GM23338 (cell line): ENCODE results near the gene GRIN2A. TPM values are rescaled to one million over a fixed set of nuclear protein-coding genes. Genes with fewer than 3 reads are reported as not detected.

ENCODE experiments used
- ATAC-seq: fragments of 200-7000 bp; cut with Tn5 transposase; 3 replicates; pipeline ENCODE4 v1.9.1; 2020
- DNase-seq: peaks from one replicate; pipeline ENCODE4 v3.0.0-alpha.2; 2015; ENCODE audit warnings: low spot score
- H2AFZ ChIP-seq: fragments of 200-600 bp; sonication (generic); 2 replicates; pipeline ENCODE4 v1.8.0; 2016; ENCODE audit warnings: antibody characterized with exemption, mild to moderate bottlenecking, moderate library complexity
- H3F3A ChIP-seq: fragments of 200-600 bp; sonication (generic); replicated peaks from 2 replicates; pipeline ENCODE4 v1.8.0; 2017; ENCODE audit warnings: antibody characterized with exemption, mixed run types, low read depth
- H3K27ac ChIP-seq: fragments of 200-600 bp; sonication (generic); 2 replicates; pipeline ENCODE4 v1.6.1; 2016; ENCODE audit warnings: low read depth
- H3K27me3 ChIP-seq: fragments of 200-600 bp; sonication (generic); 2 replicates; pipeline ENCODE4 v1.8.0; 2016; ENCODE audit warnings: mild to moderate bottlenecking, mixed run types, moderate library complexity; ENCODE audit not compliant: insufficient read depth
- H3K36me3 ChIP-seq: fragments of 200-600 bp; sonication (generic); 2 replicates; pipeline ENCODE4 v1.8.0; 2016; ENCODE audit warnings: mild to moderate bottlenecking; ENCODE audit not compliant: insufficient read depth
- H3K4me1 ChIP-seq: fragments of 200-600 bp; sonication (generic); 2 replicates; pipeline ENCODE4 v1.8.0; 2016; ENCODE audit warnings: mild to moderate bottlenecking, moderate library complexity; ENCODE audit not compliant: insufficient read depth
- H3K4me2 ChIP-seq: fragments of 200-600 bp; sonication (generic); 2 replicates; pipeline ENCODE4 v1.7.1; 2017; ENCODE audit warnings: mixed run types
- H3K4me3 ChIP-seq: fragments of 200-600 bp; sonication (generic); 2 replicates; pipeline ENCODE4 v1.6.1; 2016; ENCODE audit warnings: mixed run types
- H3K79me2 ChIP-seq: fragments of 200-600 bp; sonication (generic); replicated peaks from 2 replicates; pipeline ENCODE4 v1.8.0; 2017; ENCODE audit warnings: mild to moderate bottlenecking; ENCODE audit not compliant: insufficient read depth
- H3K9me2 ChIP-seq: fragments of 200-600 bp; sonication (generic); 2 replicates; pipeline ENCODE4 v1.8.0; 2017; ENCODE audit not compliant: insufficient read depth
- H4K20me1 ChIP-seq: fragments of 200-600 bp; sonication (generic); replicated peaks from 2 replicates; pipeline ENCODE4 v1.8.0; 2017; ENCODE audit warnings: mild to moderate bottlenecking; ENCODE audit not compliant: insufficient read depth
- H3K27ac Mint-ChIP-seq: 2 replicates; pipeline ENCODE4 v1.8.0; 2020; ENCODE audit warnings: inconsistent platforms, mild to moderate bottlenecking, moderate library complexity, mixed read lengths
- H3K27me3 Mint-ChIP-seq: 3 replicates; pipeline ENCODE4 v1.8.0; 2022; ENCODE audit warnings: low read depth, mild to moderate bottlenecking, moderate library complexity, mixed read lengths, inconsistent platforms; ENCODE audit not compliant: insufficient read depth, poor library complexity
- H3K36me3 Mint-ChIP-seq: 3 replicates; pipeline ENCODE4 v1.8.0; 2021; ENCODE audit warnings: low read depth, mild to moderate bottlenecking, inconsistent platforms, moderate library complexity, mixed read lengths
- H3K4me1 Mint-ChIP-seq: 3 replicates; pipeline ENCODE4 v1.8.0; 2020; ENCODE audit warnings: mild to moderate bottlenecking, inconsistent platforms, mixed read lengths
- H3K4me3 Mint-ChIP-seq: 3 replicates; pipeline ENCODE4 v1.8.0; 2021; ENCODE audit warnings: moderate library complexity, mild to moderate bottlenecking, inconsistent platforms, mixed read lengths
- H3K9me3 Mint-ChIP-seq: 3 replicates; pipeline ENCODE4 v1.8.0; 2020; ENCODE audit warnings: moderate library complexity, mild to moderate bottlenecking, inconsistent platforms, mixed read lengths
- CREB1 ChIP-seq: fragments of 250-450 bp; sonication (Bioruptor Pico); IDR thresholded peaks from 2 replicates; pipeline ENCODE4 v1.5.0; 2020; ENCODE audit warnings: low read depth, mild to moderate bottlenecking, moderate library complexity
- ETS1 ChIP-seq: IDR thresholded peaks from 2 replicates; pipeline ENCODE4 v1.6.1; 2016; ENCODE audit warnings: antibody characterized with exemption
- EZH2 ChIP-seq: fragments of 200-600 bp; sonication (generic); IDR thresholded peaks from one replicate; pipeline ENCODE4 v1.8.0; 2017; ENCODE audit warnings: antibody characterized with exemption, mild to moderate bottlenecking, low read depth; ENCODE audit not compliant: unreplicated experiment
- EZH2phosphoT487 ChIP-seq: fragments of 200-600 bp; sonication (generic); IDR thresholded peaks from one replicate; pipeline ENCODE4 v1.8.1; 2018; ENCODE audit warnings: antibody characterized with exemption; ENCODE audit not compliant: unreplicated experiment
- JUNB ChIP-seq: IDR thresholded peaks from one replicate; pipeline ENCODE4 v1.6.1; 2016; ENCODE audit warnings: antibody characterized with exemption; ENCODE audit not compliant: unreplicated experiment
- NANOG ChIP-seq: IDR thresholded peaks from 2 replicates; pipeline ENCODE4 v1.6.1; 2016; ENCODE audit warnings: antibody characterized with exemption, borderline replicate concordance
- POLR2AphosphoS5 ChIP-seq: IDR thresholded peaks from 2 replicates; pipeline ENCODE4 v1.6.1; 2016; ENCODE audit warnings: antibody characterized with exemption, low read depth
- STAT1 ChIP-seq: IDR thresholded peaks from one replicate; pipeline ENCODE4 v1.6.1; 2016; ENCODE audit warnings: antibody characterized with exemption; ENCODE audit not compliant: unreplicated experiment
- ZNF114 ChIP-seq: fragments of 250-450 bp; sonication (Bioruptor Pico); IDR thresholded peaks from 2 replicates; pipeline ENCODE4 v1.5.0; 2020; ENCODE audit warnings: mild to moderate bottlenecking, moderate library complexity
- ZNF331 ChIP-seq: fragments of 250-450 bp; sonication (Bioruptor Pico); IDR thresholded peaks from 2 replicates; pipeline ENCODE4 v1.5.0; 2020; ENCODE audit warnings: low read depth, mild to moderate bottlenecking, moderate library complexity
- ZNF462 ChIP-seq: fragments of 250-450 bp; sonication (Bioruptor Pico); IDR thresholded peaks from 2 replicates; pipeline ENCODE4 v1.5.0; 2020; ENCODE audit warnings: mild to moderate bottlenecking, moderate library complexity
- polyA plus RNA-seq: library from polyadenylated mRNA; unstranded; fragments of >200 nt; fragmentation: Nextera tagmentation; extraction: Ambion mirVana; gene quantifications from 2 replicates; pipeline ENCODE4 v1.2.1, GENCODE V29; 2016
- total RNA-seq: library from RNA; depleted of rRNA; stranded (reverse); fragments of >200 nt; shearing (Covaris generic); gene quantifications from 2 replicates; pipeline ENCODE4 v1.2.3, GENCODE V29; 2014
- TF ChIP-seq, protein P1 (sequence below), 2 experiments: fragments of 200-600 bp in 1 of 2; sonication (generic) in 1 of 2; conservative IDR thresholded peaks; 2 replicates each; pipeline versions ENCODE4 v1.5.1 to v1.6.1; 2016 to 2017; ENCODE audit warnings: antibody characterized with exemption in 2 of 2, low read depth in 2 of 2, mild to moderate bottlenecking in 2 of 2, moderate library complexity in 1 of 2
- TF ChIP-seq, protein P2 (sequence below): IDR thresholded peaks from one replicate; pipeline ENCODE4 v1.6.1; 2018; ENCODE audit warnings: antibody characterized with exemption; ENCODE audit not compliant: unreplicated experiment

GRIN2A gene
- total and polyA plus RNA-seq, 2 experiments from 2014 or later: 0.89 to 5.1 TPM

DNA sequence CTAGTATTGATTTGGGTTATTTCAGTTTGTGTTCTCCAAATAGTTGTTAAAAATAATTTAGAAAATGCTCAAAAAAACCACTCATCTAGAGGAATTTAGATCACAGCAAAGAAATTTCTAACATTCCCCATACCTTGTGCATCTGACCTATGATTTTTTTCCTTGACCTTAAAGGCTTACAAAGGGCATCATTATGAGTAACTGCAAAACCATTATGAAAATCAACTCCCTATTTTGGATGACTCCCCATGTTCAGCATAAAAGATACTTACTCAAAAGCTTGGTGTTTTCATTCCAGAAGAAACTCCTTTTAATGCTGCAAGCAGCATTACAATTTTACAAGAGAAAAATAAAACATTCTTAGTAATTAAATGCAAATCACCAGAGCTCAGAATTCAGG is 83.2 kb downstream of the GRIN2A start:
- Mint-ChIP-seq H3K9me3 (peaks cover 7% of the 10 kb centered on the region), H3K27ac (no peak overlapping the region), H3K27me3 (no peaks in the 10 kb centered on the region), H3K36me3 (peaks cover 2% of the 10 kb centered on the region; the same call in 1 of the 3 replicates), H3K4me1 (no peaks in the 10 kb centered on the region), H3K4me3 (no peak overlapping the region)
- no peak overlapping the region for H2AFZ ChIP-seq
- no peaks in the 10 kb centered on the region for H3K79me2 ChIP-seq
- no peaks in the 10 kb centered on the region for H3K9me2 ChIP-seq
- H3K27ac ChIP-seq: no peak overlapping the region
- H3K36me3 ChIP-seq: no peaks in the 10 kb centered on the region
- H3K4me2 ChIP-seq: no peak overlapping the region
- no peaks in the 10 kb centered on the region for H3F3A ChIP-seq
- TF ChIP-seq ZNF114 (CRISPR knock-in tag): no peak
- no peak for TF ChIP-seq EZH2
- TF ChIP-seq CREB1 (CRISPR knock-in tag): no peak
- TF ChIP-seq ETS1: no peak
- no peak for TF ChIP-seq ZNF331
- no peak for TF ChIP-seq STAT1
- TF ChIP-seq JUNB: no peak
- no peak for TF ChIP-seq EZH2phosphoT487
- TF ChIP-seq, protein P1, sequence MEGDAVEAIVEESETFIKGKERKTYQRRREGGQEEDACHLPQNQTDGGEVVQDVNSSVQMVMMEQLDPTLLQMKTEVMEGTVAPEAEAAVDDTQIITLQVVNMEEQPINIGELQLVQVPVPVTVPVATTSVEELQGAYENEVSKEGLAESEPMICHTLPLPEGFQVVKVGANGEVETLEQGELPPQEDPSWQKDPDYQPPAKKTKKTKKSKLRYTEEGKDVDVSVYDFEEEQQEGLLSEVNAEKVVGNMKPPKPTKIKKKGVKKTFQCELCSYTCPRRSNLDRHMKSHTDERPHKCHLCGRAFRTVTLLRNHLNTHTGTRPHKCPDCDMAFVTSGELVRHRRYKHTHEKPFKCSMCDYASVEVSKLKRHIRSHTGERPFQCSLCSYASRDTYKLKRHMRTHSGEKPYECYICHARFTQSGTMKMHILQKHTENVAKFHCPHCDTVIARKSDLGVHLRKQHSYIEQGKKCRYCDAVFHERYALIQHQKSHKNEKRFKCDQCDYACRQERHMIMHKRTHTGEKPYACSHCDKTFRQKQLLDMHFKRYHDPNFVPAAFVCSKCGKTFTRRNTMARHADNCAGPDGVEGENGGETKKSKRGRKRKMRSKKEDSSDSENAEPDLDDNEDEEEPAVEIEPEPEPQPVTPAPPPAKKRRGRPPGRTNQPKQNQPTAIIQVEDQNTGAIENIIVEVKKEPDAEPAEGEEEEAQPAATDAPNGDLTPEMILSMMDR (conservative IDR thresholded peaks at IDR 0.05; ENCODE audit: low read depth in 2 of 2): no peak
- no peak for TF ChIP-seq POLR2AphosphoS5
- TF ChIP-seq NANOG: no peak
- TF ChIP-seq ZNF462: no peak
- TF ChIP-seq, protein P2, sequence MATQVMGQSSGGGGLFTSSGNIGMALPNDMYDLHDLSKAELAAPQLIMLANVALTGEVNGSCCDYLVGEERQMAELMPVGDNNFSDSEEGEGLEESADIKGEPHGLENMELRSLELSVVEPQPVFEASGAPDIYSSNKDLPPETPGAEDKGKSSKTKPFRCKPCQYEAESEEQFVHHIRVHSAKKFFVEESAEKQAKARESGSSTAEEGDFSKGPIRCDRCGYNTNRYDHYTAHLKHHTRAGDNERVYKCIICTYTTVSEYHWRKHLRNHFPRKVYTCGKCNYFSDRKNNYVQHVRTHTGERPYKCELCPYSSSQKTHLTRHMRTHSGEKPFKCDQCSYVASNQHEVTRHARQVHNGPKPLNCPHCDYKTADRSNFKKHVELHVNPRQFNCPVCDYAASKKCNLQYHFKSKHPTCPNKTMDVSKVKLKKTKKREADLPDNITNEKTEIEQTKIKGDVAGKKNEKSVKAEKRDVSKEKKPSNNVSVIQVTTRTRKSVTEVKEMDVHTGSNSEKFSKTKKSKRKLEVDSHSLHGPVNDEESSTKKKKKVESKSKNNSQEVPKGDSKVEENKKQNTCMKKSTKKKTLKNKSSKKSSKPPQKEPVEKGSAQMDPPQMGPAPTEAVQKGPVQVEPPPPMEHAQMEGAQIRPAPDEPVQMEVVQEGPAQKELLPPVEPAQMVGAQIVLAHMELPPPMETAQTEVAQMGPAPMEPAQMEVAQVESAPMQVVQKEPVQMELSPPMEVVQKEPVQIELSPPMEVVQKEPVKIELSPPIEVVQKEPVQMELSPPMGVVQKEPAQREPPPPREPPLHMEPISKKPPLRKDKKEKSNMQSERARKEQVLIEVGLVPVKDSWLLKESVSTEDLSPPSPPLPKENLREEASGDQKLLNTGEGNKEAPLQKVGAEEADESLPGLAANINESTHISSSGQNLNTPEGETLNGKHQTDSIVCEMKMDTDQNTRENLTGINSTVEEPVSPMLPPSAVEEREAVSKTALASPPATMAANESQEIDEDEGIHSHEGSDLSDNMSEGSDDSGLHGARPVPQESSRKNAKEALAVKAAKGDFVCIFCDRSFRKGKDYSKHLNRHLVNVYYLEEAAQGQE: no peak
- H3K27me3 ChIP-seq: no peaks in the 10 kb centered on the region
- H3K4me3 ChIP-seq: no peak overlapping the region
- no peak for DNase-seq
- no peak for ATAC-seq
- H3K4me1 ChIP-seq: no peaks in the 10 kb centered on the region
- H4K20me1 ChIP-seq: no peaks in the 10 kb centered on the region
